DOHH2 (cell line): ENCODE measurements around the gene MYO1B.

Experiments used
- H3F3A ChIP-seq: fragments of 200-600 bp; sonication (generic), shearing (Covaris generic); 2 replicates; pipeline ENCODE4 v1.6.0; 2016; ENCODE audit warnings: antibody characterized with exemption, mild to moderate bottlenecking; ENCODE audit not compliant: control insufficient read depth, insufficient read depth
- H3K27ac ChIP-seq: fragments of 200-600 bp; sonication (generic); 2 replicates; pipeline ENCODE4 v1.5.1; 2014; ENCODE audit warnings: low read depth, mild to moderate bottlenecking, low read length, moderate library complexity
- H3K27me3 ChIP-seq: fragments of 200-600 bp; sonication (generic); 2 replicates; pipeline ENCODE4 v1.6.1; 2014; ENCODE audit warnings: mild to moderate bottlenecking, low read length, mixed read lengths; ENCODE audit not compliant: control insufficient read depth
- H3K36me3 ChIP-seq: fragments of 200-600 bp; sonication (generic); 2 replicates; pipeline ENCODE4 v1.6.1; 2014; ENCODE audit warnings: mild to moderate bottlenecking, low read length, moderate library complexity, mixed read lengths; ENCODE audit not compliant: control insufficient read depth
- H3K4me1 ChIP-seq: fragments of 200-600 bp; sonication (generic); 2 replicates; pipeline ENCODE4 v1.6.1; 2014; ENCODE audit warnings: mild to moderate bottlenecking, low read length, mixed read lengths; ENCODE audit not compliant: control insufficient read depth
- H3K4me2 ChIP-seq: fragments of 200-600 bp; sonication (generic); 2 replicates; pipeline ENCODE4 v1.6.0; 2014; ENCODE audit warnings: mild to moderate bottlenecking, low read length, moderate library complexity
- H3K4me3 ChIP-seq: fragments of 200-600 bp; sonication (generic); 2 replicates; pipeline ENCODE4 v1.5.1; 2014; ENCODE audit warnings: mild to moderate bottlenecking, low read length, mixed read lengths
- H3K79me2 ChIP-seq: fragments of 200-600 bp; sonication (generic); 2 replicates; pipeline ENCODE4 v1.6.1; 2014; ENCODE audit warnings: mild to moderate bottlenecking, low read length, mixed read lengths; ENCODE audit not compliant: control insufficient read depth
- H3K9me2 ChIP-seq: fragments of 200-600 bp; sonication (generic); replicated peaks from 2 replicates; pipeline ENCODE4 v1.6.1; 2014; ENCODE audit warnings: mild to moderate bottlenecking, low read length, mixed read lengths; ENCODE audit not compliant: control insufficient read depth
- H3K9me3 ChIP-seq: fragments of 200-600 bp; sonication (generic); 2 replicates; pipeline ENCODE4 v1.6.1; 2014; ENCODE audit warnings: antibody characterized with exemption, low read length, mixed read lengths; ENCODE audit not compliant: control insufficient read depth, insufficient read depth
- H4K20me1 ChIP-seq: fragments of 200-600 bp; sonication (generic); 2 replicates; pipeline ENCODE4 v1.6.0; 2014; ENCODE audit warnings: low read depth, mild to moderate bottlenecking, antibody characterized with exemption, low read length, moderate library complexity; ENCODE audit not compliant: control insufficient read depth, insufficient read depth
- CTCF ChIP-seq: fragments of 200-600 bp; sonication (generic); IDR thresholded peaks from one replicate; pipeline ENCODE4 v1.5.1; 2014; ENCODE audit warnings: antibody characterized with exemption, mild to moderate bottlenecking, low read depth, low read length; ENCODE audit not compliant: poor library complexity, severe bottlenecking
- EZH2phosphoT487 ChIP-seq: fragments of 200-600 bp; sonication (generic); IDR thresholded peaks from 2 replicates; pipeline ENCODE4 v1.6.1; 2017; ENCODE audit warnings: borderline replicate concordance, mild to moderate bottlenecking, antibody characterized with exemption, low read length, moderate library complexity, mixed read lengths

Gene MYO1B

GRCh38 chr2:191202881-191203397 lies 42.3 kb upstream of the MYO1B start:
- Histone ChIP-seq H3K27me3 (peaks cover 16% of the 10 kb centered on the region; the same call in 1 of the 2 replicates), H3K9me3 (no peaks in the 10 kb centered on the region), H3K4me2 (no peak overlapping the region), H3K4me3 (no peak overlapping the region), H3K27ac (no peak overlapping the region), H3K4me1 (no peaks in the 10 kb centered on the region), H3F3A (no peaks in the 10 kb centered on the region), H3K79me2 (no peaks in the 10 kb centered on the region), H3K36me3 (no peaks in the 10 kb centered on the region), H4K20me1 (no peaks in the 10 kb centered on the region), H3K9me2 (no peaks in the 10 kb centered on the region)
- TF ChIP-seq CTCF, result no peak
- TF ChIP-seq EZH2phosphoT487, result no peak

GRCh38 chr2:191204433-191204832 lies 40.8 kb upstream of the MYO1B start:
- no peak overlapping the region for H3K27ac ChIP-seq
- no peaks in the 10 kb centered on the region for H3K79me2 ChIP-seq
- H3K4me1 ChIP-seq, result no peaks in the 10 kb centered on the region
- no peaks in the 10 kb centered on the region for H3K36me3 ChIP-seq
- H3K9me2 ChIP-seq, result no peaks in the 10 kb centered on the region
- H3F3A ChIP-seq, result no peaks in the 10 kb centered on the region
- no peak overlapping the region for H3K4me3 ChIP-seq
- H3K27me3 ChIP-seq, result peaks cover 16% of the 10 kb centered on the region; the same call in 1 of the 2 replicates
- no peaks in the 10 kb centered on the region for H3K9me3 ChIP-seq
- no peak for TF ChIP-seq EZH2phosphoT487
- TF ChIP-seq CTCF, result no peak
- H4K20me1 ChIP-seq, result no peaks in the 10 kb centered on the region
- H3K4me2 ChIP-seq, result no peak overlapping the region

DNA sequence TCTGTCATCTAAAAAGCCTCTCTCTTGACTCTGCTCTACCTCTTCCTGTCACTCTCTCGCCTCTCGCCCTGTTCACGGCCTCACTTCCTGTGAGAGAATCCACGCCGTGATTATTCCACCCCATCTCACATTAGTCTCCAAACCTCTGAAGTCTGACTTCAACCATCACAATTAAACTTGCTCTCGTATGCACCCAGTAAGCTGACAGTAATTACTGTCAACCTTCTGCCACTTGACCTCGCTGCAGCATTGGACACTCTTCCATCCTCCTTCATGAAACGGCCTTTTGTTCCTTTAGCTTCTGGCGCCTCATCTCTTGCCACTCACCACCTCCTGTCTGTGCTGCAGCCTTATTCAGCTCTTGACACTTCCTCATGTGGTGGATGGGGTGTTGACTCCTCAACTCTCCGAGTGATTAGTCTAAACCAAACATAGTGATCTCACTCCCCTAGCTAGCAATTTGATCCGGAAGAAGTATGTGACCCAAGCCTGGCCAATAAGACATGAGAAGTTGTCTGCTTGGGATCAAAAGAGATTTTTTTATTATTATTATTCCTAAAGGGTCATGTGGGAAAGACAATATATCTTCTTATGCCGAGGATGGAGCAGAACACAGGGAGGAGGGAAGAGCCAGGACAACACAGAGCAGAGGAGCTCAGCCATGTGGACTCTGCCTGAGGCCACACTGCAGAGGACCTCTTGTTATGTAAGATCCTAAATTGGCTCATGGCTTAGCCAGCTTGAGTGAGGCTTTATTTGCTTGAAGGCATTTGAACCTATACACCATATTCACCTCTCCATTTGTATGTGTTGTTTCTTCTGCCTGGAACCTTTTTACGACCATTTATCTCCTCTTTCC lies 38.4 kb upstream of the MYO1B start:
- H3K4me1 ChIP-seq, result no peaks in the 10 kb centered on the region
- no peaks in the 10 kb centered on the region for H3K36me3 ChIP-seq
- H3K4me2 ChIP-seq, result no peak overlapping the region
- H3K4me3 ChIP-seq, result no peak overlapping the region
- no peak for TF ChIP-seq EZH2phosphoT487
- TF ChIP-seq CTCF, result no peak
- no peak overlapping the region for H3K27ac ChIP-seq
- H3K79me2 ChIP-seq, result no peaks in the 10 kb centered on the region
- no peaks in the 10 kb centered on the region for H4K20me1 ChIP-seq
- no peaks in the 10 kb centered on the region for H3K9me3 ChIP-seq
- no peaks in the 10 kb centered on the region for H3F3A ChIP-seq
- peaks cover 12% of the 10 kb centered on the region; the same call in 1 of the 2 replicates for H3K27me3 ChIP-seq
- H3K9me2 ChIP-seq, result no peaks in the 10 kb centered on the region
